HFF-Myc (cell line): Measurements from ENCODE around the gene GPR65.

Experiments
- DNase-seq: peaks from one replicate; pipeline ENCODE4 v3.0.0-alpha.2; 2011; ENCODE audit warnings: low read depth; ENCODE audit errors: extremely low read depth
- H3K4me3 ChIP-seq: replicated peaks from 2 replicates; pipeline ENCODE4 v1.5.1; 2011; ENCODE audit warnings: low read depth, mild to moderate bottlenecking, control low read depth, low read length
- CTCF ChIP-seq: IDR thresholded peaks from 2 replicates; pipeline ENCODE4 v1.5.1; 2012; ENCODE audit warnings: mild to moderate bottlenecking, low read depth, low read length, control low read depth; ENCODE audit errors: missing control alignments

Gene GPR65

GRCh38 chr14:88005050-88005481 is at the start of gene GPR65:
Gene GPR65, plus strand, starts transcription at chr14:88005135. Its CDS starts 5,713 bp downstream, at chr14:88010848.
- TF ChIP-seq CTCF: no peak
- no peak within 1 kb of the TSS for H3K4me3 ChIP-seq
- DNase-seq: no peak

- H3K4me3 ChIP-seq: no peak overlapping the region
- no peak for TF ChIP-seq CTCF
- no peak for DNase-seq
Measured at GRCh38 chr14:87955501-87955900, 49.4 kb upstream of the GPR65 start.

- H3K4me3 ChIP-seq: no peak overlapping the region
- no peak for DNase-seq
- no peak for TF ChIP-seq CTCF
Measured at GRCh38 chr14:87960013-87960787, 44.7 kb upstream of the GPR65 start.

- no peak for TF ChIP-seq CTCF
- no peak for DNase-seq
- no peak overlapping the region for H3K4me3 ChIP-seq
Measured at GRCh38 chr14:87961246-87961645, 43.7 kb upstream of the GPR65 start.

GRCh38 chr14:87966816-87967215 is 38.1 kb upstream of the GPR65 start:
- H3K4me3 ChIP-seq: no peak overlapping the region
- DNase-seq: no peak
- TF ChIP-seq CTCF: no peak

- no peak for TF ChIP-seq CTCF
- no peak for DNase-seq
- no peak overlapping the region for H3K4me3 ChIP-seq
Measured at GRCh38 chr14:87967496-87967895, 37.4 kb upstream of the GPR65 start.
